ENCODE data around the gene RASEF. TPM values are rescaled to one million over a fixed set of nuclear protein-coding genes. Genes with fewer than 3 reads are reported as not detected.

The RASEF gene
- total RNA-seq, 1 experiment from 2014 or later = 0.12 TPM

GRCh38 chr9:83034026-83034425 lies 28.9 kb downstream of the RASEF start:
- DNase-seq (ENCODE audit: low read depth, low spot score) = no peak
- POLR2A ChIA-PET = no interaction called here
- Histone ChIP-seq H3K79me2 (ENCODE audit: insufficient read depth, low read length) (no peaks in the 10 kb centered on the region), H3K9ac (ENCODE audit: low read length) (no peak overlapping the region), H3K36me3 (ENCODE audit: control insufficient read depth in 1 of 2, insufficient read depth in 2 of 2, low read length in 2 of 2) (no peaks in the 10 kb centered on the region), H3K9me3 (ENCODE audit: control insufficient read depth in 1 of 2, insufficient read depth in 1 of 2, low read depth in 1 of 2, low read length in 2 of 2) (no peaks in the 10 kb centered on the region), H4K20me1 (ENCODE audit: insufficient read depth) (no peaks in the 10 kb centered on the region), H3K4me1 (ENCODE audit: control insufficient read depth in 1 of 2, insufficient read depth in 2 of 2, low read length in 2 of 2) (no peaks in the 10 kb centered on the region), H3K9me2 (ENCODE audit: insufficient read depth) (no peaks in the 10 kb centered on the region), H2AFZ (ENCODE audit: low read depth, low read length, poor library complexity, severe bottlenecking) (no peak overlapping the region), H3K4me3 (replicated peaks in 1 of 2; ENCODE audit: low read depth in 1 of 2, low read length in 2 of 2) (no peak overlapping the region), H3K4me2 (ENCODE audit: low read length) (no peak overlapping the region), H3K27me3 (ENCODE audit: insufficient read depth, low read length) (no peaks in the 10 kb centered on the region), H3K27ac (ENCODE audit: low read depth, low read length) (no peak overlapping the region)
- intact Hi-C loops (cut with micrococcal nuclease) = no loop called here
- ATAC-seq = no peak
- BruUV-seq (replicated peaks) = no TSS peak
- CTCF ChIA-PET = no interaction called here
- RAD21 ChIA-PET (ENCODE audit: low non-redundant PET in 1 of 2, low total read pairs in 2 of 2, uncharacterized antibody in 2 of 2, unreplicated experiment in 2 of 2) = no interaction called here
- TF ChIP-seq CBX3 (IDR thresholded peaks at IDR 0.05; ENCODE audit: low read depth) (no peak), REST (IDR thresholded peaks at IDR 0.05; ENCODE audit: low read depth) (no peak), ATF3 (IDR thresholded peaks at IDR 0.05) (no peak), CTCF (IDR thresholded peaks at IDR 0.05 in 2 of 3, conservative IDR thresholded peaks at IDR 0.05 in 1 of 3; ENCODE audit: borderline replicate concordance in 1 of 3, insufficient read depth in 1 of 3, low read depth in 2 of 3, low read length in 2 of 3) (no peak), JUND (IDR thresholded peaks at IDR 0.05) (no peak), MAX (IDR thresholded peaks at IDR 0.05) (no peak), SIN3A (IDR thresholded peaks at IDR 0.05; ENCODE audit: low read depth) (no peak), TCF7L2 (IDR thresholded peaks at IDR 0.05; ENCODE audit: borderline replicate concordance, extremely low read depth, insufficient read depth, insufficient read length) (no peak)
